MV-4-11 (cell line): ENCODE results near the gene INO80E.

ENCODE experiments used
- DNase-seq: peaks from one replicate; lab custom pipeline; 2025; lab: John Stamatoyannopoulos, UW

The INO80E gene

GRCh38 chr16:29975811-29976511 is 20.1 kb upstream of the INO80E start:
- DNase-seq: no peak

- no peak for DNase-seq
Observed at GRCh38 chr16:29977063-29977825, 18.8 kb upstream of the INO80E start.

GRCh38 chr16:29978081-29978480 is 18.0 kb upstream of the INO80E start:
- no peak for DNase-seq

- DNase-seq: no peak
Observed at GRCh38 chr16:29978564-29979270, 17.3 kb upstream of the INO80E start.

GRCh38 chr16:29982560-29983419 is 13.3 kb upstream of the INO80E start:
- no peak for DNase-seq

GRCh38 chr16:29983420-29984136 is 12.5 kb upstream of the INO80E start:
- no peak for DNase-seq

GRCh38 chr16:29984137-29984763 is 11.8 kb upstream of the INO80E start:
- no peak for DNase-seq

GRCh38 chr16:29984764-29985147 is 11.3 kb upstream of the INO80E start:
- DNase-seq: no peak

- no peak for DNase-seq
Observed at GRCh38 chr16:29985271-29985811, 10.7 kb upstream of the INO80E start.

- DNase-seq: no peak
Observed at GRCh38 chr16:29986231-29986630, 9.8 kb upstream of the INO80E start.

- DNase-seq: no peak
Observed at GRCh38 chr16:29986931-29987330, 9.1 kb upstream of the INO80E start.

GRCh38 chr16:29987371-29988085 is 8.5 kb upstream of the INO80E start:
- DNase-seq: no peak

- DNase-seq: no peak
Observed at GRCh38 chr16:29988346-29989075, 7.5 kb upstream of the INO80E start.

- no peak for DNase-seq
Observed at GRCh38 chr16:29989111-29989858, 6.8 kb upstream of the INO80E start.

GRCh38 chr16:29990034-29990433 is 6.0 kb upstream of the INO80E start:
- DNase-seq: no peak

GRCh38 chr16:29990883-29991570 is 5.0 kb upstream of the INO80E start:
- no peak for DNase-seq

GRCh38 chr16:29991571-29991904 is 4.5 kb upstream of the INO80E start:
- DNase-seq: no peak

GRCh38 chr16:29992344-29992967 is 3.6 kb upstream of the INO80E start:
- DNase-seq: no peak
